Skeletal muscle tissue (tissue), 4 donors: Measurements from ENCODE around the gene ZBTB7C. TPM values are rescaled to one million over a fixed set of nuclear protein-coding genes. Genes with fewer than 3 reads are reported as not detected.

ENCODE experiments used
- H3K27ac ChIP-seq: one replicate; pipeline ENCODE4 v1.7.0; 2013; ENCODE audit warnings: mild to moderate bottlenecking, low read depth, low read length, inconsistent platforms
- H3K27me3 ChIP-seq, 3 donors: one replicate each; pipeline ENCODE4 v1.7.0; 2013; ENCODE audit warnings: low read length in 3 of 3; ENCODE audit not compliant: control insufficient read depth in 3 of 3, insufficient read depth in 3 of 3
- H3K36me3 ChIP-seq, 3 donors: one replicate each; pipeline ENCODE4 v1.7.0; 2013; ENCODE audit warnings: low read length in 3 of 3; ENCODE audit not compliant: control insufficient read depth in 3 of 3, insufficient read depth in 3 of 3
- H3K4me1 ChIP-seq, 3 donors: one replicate each; pipeline ENCODE4 v1.7.0; 2013; ENCODE audit warnings: low read length in 3 of 3, mild to moderate bottlenecking in 3 of 3; ENCODE audit not compliant: control insufficient read depth in 3 of 3, insufficient read depth in 3 of 3
- H3K4me3 ChIP-seq, 3 donors: one replicate each; pipeline ENCODE4 v1.7.0; 2013; ENCODE audit warnings: low read length in 3 of 3
- H3K9ac ChIP-seq, 3 donors: one replicate each; pipeline ENCODE4 v1.7.0; 2013; ENCODE audit warnings: low read length in 3 of 3, mild to moderate bottlenecking in 3 of 3, moderate library complexity in 2 of 3, low read depth in 1 of 3
- H3K9me3 ChIP-seq, 3 donors: one replicate each; pipeline ENCODE4 v1.7.0; 2013; ENCODE audit warnings: low read length in 3 of 3; ENCODE audit not compliant: control insufficient read depth in 3 of 3
- total RNA-seq: library from RNA; depleted of rRNA; stranded (reverse); fragments of >200 nt; gene quantifications from one replicate; pipeline ENCODE4 v1.2.3, GENCODE V29; 2014
- donor health status: Osteomylitis.

Gene ZBTB7C
- total RNA-seq, 1 donor from 2014 or later, result 2.6 TPM

DNA sequence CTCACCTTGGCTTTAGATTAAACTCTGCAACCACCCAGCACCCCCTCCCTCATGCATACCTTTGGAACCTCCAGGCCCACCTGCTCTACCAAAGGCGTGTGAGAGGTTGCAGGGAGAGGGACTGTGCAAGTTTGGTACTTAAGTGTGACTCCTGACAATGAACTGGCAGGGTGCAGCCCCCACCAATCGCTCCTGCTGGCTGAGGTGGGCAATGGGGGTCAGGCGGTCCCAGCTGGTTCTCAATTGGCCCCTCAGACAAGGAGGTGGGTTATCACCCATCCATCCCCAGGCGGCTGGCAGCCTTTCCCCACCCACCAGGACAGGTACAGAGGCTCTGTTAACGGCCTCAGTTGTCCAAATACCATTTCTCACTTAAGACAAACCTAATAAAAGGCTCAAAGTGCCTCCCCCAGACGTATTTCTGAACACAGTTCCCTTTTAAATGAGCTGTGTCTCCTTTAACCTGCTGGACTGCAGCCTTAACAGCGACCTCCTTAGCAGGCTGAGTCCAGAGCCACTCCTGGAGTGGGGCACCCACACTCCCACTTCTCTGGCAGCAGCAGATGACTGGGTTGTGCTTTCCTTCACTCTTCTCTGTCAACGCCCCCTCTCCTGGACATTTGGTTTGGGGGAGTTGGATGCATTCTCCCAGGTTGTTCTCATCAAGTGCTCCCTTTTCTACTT is 309.6 kb downstream of the ZBTB7C start:
- Histone ChIP-seq H3K27ac (no peak overlapping the region), H3K4me1 (no peaks in the 10 kb centered on the region), H3K4me3 (no peak overlapping the region), H3K36me3 (no peaks in the 10 kb centered on the region), H3K27me3 (peaks cover 2 to 9% (median 3%) of the 10 kb centered on the region in 3 donors), H3K9me3 (no peaks in the 10 kb centered on the region), H3K9ac (no peak overlapping the region)

DNA sequence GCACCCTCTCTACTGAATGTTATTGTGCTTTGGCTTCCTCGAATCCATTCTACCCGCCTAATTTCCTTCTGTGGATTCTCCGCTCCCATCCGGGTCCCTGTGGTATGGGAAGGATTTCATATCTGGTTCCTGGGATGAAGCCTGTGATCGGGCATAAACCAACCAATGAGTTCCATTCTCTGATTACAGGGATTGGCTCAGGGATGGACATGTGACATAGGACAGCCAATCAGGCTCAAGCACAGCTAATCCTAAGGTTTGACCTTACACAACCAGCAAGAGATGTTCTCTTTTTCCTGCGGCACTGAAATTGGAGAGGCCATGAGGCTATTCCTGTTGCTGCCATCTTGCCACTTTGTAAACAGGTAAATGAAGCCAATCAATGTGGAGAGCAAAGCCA is 310.6 kb downstream of the ZBTB7C start:
- no peak overlapping the region for H3K27ac ChIP-seq
- H3K36me3 ChIP-seq, result no peaks in the 10 kb centered on the region
- H3K9me3 ChIP-seq, result no peaks in the 10 kb centered on the region
- no peak overlapping the region for H3K9ac ChIP-seq
- peaks cover 2 to 6% (median 3%) of the 10 kb centered on the region in 3 donors for H3K27me3 ChIP-seq
- H3K4me1 ChIP-seq, result no peaks in the 10 kb centered on the region
- no peak overlapping the region for H3K4me3 ChIP-seq

DNA sequence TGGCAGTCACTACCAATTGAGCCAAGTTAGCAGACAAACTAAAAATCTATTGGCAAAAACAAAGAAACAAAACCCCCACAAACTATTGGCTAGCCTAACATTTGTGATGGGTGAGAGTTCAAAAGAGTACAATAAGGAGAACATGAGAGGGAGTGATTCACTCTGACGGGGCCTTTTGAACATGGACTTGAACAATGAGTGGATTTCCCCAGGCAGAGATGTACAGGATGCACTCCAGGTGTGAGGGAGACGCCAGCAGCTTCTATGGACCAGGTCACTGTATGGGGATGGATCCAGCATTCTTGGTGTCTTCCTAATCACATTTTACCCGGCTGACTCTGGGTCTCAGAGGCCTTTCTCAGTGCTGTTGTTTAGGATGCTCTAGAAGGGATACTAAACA is 311.2 kb downstream of the ZBTB7C start:
- no peak overlapping the region for H3K9ac ChIP-seq
- H3K4me3 ChIP-seq, result no peak overlapping the region
- no peaks in the 10 kb centered on the region for H3K9me3 ChIP-seq
- peaks cover 2 to 6% (median 3%) of the 10 kb centered on the region in 3 donors for H3K27me3 ChIP-seq
- H3K36me3 ChIP-seq, result no peaks in the 10 kb centered on the region
- H3K27ac ChIP-seq, result no peak overlapping the region
- no peaks in the 10 kb centered on the region for H3K4me1 ChIP-seq

DNA sequence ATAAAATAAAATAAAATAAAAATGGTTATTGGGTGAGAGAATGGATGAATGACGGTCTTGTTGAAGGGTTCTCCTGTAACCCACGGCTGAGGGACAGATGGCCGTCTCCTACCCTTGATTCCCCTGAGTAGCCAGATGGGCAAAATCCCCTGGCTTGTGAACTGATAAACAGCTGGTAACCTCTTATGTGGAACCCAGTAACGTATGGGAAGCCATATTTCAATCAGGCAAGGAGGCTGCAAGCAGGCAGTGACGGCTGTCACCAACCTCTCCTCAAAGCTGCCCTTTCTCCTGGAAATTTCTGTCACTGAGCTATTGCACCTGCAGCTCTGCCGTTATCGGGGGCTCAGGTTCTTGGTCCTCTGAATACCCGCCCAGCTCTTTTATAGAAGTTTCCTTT is 313.5 kb downstream of the ZBTB7C start:
- no peak overlapping the region for H3K4me3 ChIP-seq
- H3K27ac ChIP-seq, result no peak overlapping the region
- H3K36me3 ChIP-seq, result no peaks in the 10 kb centered on the region
- no peaks in the 10 kb centered on the region for H3K4me1 ChIP-seq
- no peaks in the 10 kb centered on the region for H3K9me3 ChIP-seq
- peaks cover 0 to 4% (median under 1%) of the 10 kb centered on the region in 3 donors for H3K27me3 ChIP-seq
- H3K9ac ChIP-seq, result no peak overlapping the region

DNA sequence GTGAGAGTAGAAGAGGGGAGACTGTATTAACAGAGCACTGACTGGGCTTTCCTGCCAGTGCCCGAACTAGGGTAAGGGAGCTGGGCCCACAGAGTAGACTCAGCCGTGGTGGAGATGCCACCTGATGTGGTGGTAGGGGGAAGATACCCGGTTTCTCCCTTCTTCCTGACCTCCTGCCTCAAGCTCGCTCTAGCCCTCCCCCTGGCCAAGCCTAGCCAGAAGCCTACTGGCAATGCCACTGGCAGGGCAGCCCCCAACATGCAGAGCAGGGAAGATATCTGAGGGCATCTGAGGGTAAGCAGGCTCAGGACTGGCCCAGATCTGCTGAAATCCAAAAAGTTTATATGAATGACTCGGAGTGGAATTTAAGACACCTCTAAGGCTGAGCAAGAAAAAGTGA is 316.1 kb downstream of the ZBTB7C start:
- no peaks in the 10 kb centered on the region for H3K4me1 ChIP-seq
- H3K27me3 ChIP-seq, result no peaks in the 10 kb centered on the region
- H3K9me3 ChIP-seq, result no peaks in the 10 kb centered on the region
- no peaks in the 10 kb centered on the region for H3K36me3 ChIP-seq
- H3K9ac ChIP-seq, result no peak overlapping the region
- H3K4me3 ChIP-seq, result no peak overlapping the region
- H3K27ac ChIP-seq, result no peak overlapping the region

DNA sequence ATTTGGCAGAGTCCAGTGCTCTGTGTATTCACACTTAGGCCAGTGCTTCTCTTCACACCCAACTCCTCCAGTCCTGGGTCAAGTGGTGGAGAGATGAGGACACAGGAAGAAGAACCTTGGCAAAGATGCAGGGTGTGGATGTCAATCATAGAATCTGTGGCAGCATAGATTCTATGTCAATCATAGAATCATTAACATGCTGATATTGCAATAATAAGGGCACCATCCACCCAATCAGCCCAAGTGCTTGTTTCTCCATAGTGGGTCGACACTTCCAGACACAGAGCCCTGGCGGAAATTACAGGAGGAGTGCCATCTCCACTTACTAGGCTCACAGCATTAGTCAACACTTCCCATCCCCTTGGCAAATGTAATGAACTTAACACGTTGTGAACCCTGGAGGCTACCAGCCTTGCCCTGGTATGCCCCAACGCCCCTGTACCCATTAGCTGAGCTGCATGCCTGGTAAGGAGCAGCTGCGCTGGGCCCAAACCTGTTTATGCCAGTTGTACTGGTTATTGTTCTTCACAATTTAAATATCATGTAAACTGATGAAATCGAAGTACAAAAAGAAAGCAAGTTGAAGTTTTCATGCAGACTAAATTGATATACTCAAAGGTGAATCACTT is 317.2 kb downstream of the ZBTB7C start:
- Histone ChIP-seq H3K9ac (no peak overlapping the region), H3K36me3 (no peaks in the 10 kb centered on the region), H3K4me3 (no peak overlapping the region), H3K4me1 (no peaks in the 10 kb centered on the region), H3K9me3 (no peaks in the 10 kb centered on the region), H3K27me3 (no peaks in the 10 kb centered on the region), H3K27ac (no peak overlapping the region)

DNA sequence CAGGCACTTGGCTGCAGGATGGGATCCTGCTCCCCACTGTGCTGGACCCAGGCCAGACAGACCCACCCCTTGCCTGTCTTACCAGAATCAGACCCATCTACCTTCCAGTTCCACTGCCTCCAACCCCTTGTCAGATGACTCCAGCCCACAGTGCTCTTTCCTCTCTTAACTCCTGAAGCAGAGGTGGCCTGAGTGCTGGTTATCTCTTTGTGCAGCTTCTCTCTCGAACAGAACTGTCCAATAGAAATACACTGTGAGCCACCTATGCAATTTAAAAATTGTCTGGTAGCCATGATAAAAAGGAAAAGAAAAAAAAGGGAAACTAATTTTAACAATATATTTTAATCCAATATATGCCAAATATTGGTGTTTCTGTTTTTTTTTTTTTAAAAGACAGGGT is 318.5 kb downstream of the ZBTB7C start:
- Histone ChIP-seq H3K36me3 (no peaks in the 10 kb centered on the region), H3K4me3 (no peak overlapping the region), H3K27me3 (no peaks in the 10 kb centered on the region), H3K9ac (no peak overlapping the region), H3K27ac (no peak overlapping the region), H3K9me3 (no peaks in the 10 kb centered on the region), H3K4me1 (no peaks in the 10 kb centered on the region)

DNA sequence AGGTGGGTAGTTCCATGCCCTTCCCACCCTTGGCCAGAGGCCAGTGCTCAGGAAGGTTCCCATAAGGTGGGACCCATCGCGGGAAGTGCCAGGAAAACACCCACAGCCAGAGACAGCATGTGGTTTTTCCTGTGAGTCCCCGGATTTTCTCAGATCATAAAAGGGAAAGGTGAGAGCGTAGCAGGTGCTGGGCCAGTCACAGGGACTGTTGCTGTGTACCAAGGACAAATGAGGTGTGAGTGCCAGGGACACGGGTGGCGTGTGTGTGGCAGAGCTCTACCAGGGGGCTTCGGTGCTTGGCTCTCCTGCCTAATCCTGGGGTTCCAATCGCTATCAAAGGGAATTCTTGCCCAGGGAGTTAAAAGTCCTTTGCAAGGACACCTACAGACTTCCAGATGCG is 319.2 kb downstream of the ZBTB7C start:
- Histone ChIP-seq H3K9me3 (no peaks in the 10 kb centered on the region), H3K27me3 (no peaks in the 10 kb centered on the region), H3K27ac (no peak overlapping the region), H3K4me3 (no peak overlapping the region), H3K9ac (no peak overlapping the region), H3K4me1 (no peaks in the 10 kb centered on the region), H3K36me3 (no peaks in the 10 kb centered on the region)

DNA sequence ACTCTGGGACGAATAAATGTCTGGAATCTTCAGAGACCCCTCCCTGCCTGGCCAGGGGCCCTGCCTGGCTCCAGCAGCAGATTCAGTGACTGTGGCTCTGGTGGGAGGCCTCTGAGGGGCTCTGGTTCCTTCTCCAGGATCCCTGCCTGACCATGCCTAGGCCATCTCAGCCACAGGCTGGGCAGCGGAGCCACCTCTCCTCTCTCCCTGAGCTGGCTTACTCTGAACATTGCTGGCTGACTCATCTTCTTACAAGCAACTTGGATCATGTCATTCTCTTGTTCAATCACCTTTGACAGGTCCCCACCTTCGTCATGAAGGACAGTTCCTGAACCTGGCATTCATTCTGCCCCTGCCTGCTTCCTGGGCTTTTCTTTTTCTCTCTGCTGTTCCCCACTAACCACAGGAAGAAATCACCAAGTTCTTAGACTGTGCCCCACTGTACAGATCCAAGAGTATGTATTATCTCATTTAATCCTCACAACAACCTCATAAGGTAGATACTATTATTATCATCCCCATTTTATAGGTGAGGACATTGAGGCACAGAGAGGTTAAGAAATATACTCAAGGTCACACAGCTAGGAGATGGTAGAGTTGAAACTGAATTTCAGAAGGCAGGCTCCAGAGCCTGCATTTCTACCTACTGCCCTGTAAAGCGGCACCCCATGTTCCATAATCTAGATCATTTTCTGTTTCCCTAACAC is 323.2 kb downstream of the ZBTB7C start:
- Histone ChIP-seq H3K36me3 (no peaks in the 10 kb centered on the region), H3K9ac (no peak overlapping the region), H3K27ac (no peak overlapping the region)

DNA sequence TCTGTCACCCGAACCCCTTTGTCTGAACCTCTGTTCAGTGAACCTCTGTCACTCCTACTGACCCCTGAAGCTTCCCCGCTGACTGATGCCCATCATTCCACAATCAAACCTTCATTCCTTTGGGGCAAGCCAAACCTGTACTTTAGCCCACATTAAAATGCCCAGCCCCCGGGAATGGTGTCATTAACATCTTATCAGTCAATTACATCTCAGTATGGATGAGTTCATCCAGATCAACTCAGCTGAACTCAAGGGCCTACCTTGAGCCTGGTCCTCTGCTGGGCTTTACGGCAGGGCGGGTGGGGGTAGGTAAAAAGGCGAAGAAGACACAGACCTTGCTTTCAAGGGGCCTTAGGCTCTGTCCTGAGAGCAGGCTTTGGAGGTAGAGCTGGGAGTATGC is 324.3 kb downstream of the ZBTB7C start:
- H3K9me3 ChIP-seq, result no peaks in the 10 kb centered on the region
- H3K27ac ChIP-seq, result no peak overlapping the region
- H3K4me3 ChIP-seq, result no peak overlapping the region

More for the DNA sequence above, 323.2 kb downstream of the ZBTB7C start:
- Histone ChIP-seq H3K4me3 (no peak overlapping the region), H3K27me3 (no peaks in the 10 kb centered on the region), H3K4me1 (no peaks in the 10 kb centered on the region), H3K9me3 (no peaks in the 10 kb centered on the region)

More for the DNA sequence above, 324.3 kb downstream of the ZBTB7C start:
- H3K4me1 ChIP-seq, result peaks cover 0 to 8% (median 2%) of the 10 kb centered on the region in 3 donors
- no peaks in the 10 kb centered on the region for H3K36me3 ChIP-seq
- no peaks in the 10 kb centered on the region for H3K27me3 ChIP-seq
- no peak overlapping the region for H3K9ac ChIP-seq
